Femur (tissue), 1 donor: Measurements from ENCODE around the gene ABHD3.
A peak's percentile ranks its signal among the peaks of the same experiment; 100 is the strongest.
"Not testable (repeated sequence)": the region's sequence is repeated elsewhere in the genome, so short reads cannot be mapped to it uniquely, and the experiment has no call there.

ENCODE experiments used
- DNase-seq: peaks from one replicate; pipeline ENCODE4 v3.0.0-alpha.2; 2017

ABHD3 gene

GRCh38 chr18:21638822-21639221 lies 65.8 kb downstream of the ABHD3 start:
- no peak for DNase-seq

GRCh38 chr18:21636769-21637168 lies 67.8 kb downstream of the ABHD3 start:
- no peak for DNase-seq

- no peak for DNase-seq
Observed at GRCh38 chr18:21634588-21635199, 69.9 kb downstream of the ABHD3 start.

- DNase-seq: no peak
Observed at GRCh38 chr18:21632393-21632792, 72.2 kb downstream of the ABHD3 start.

- no peak for DNase-seq
Observed at GRCh38 chr18:21629089-21629832, 75.3 kb downstream of the ABHD3 start.

- not testable (repeated sequence) for DNase-seq
Observed at GRCh38 chr18:21621640-21622039, 82.9 kb downstream of the ABHD3 start.

- peak; percentile 94 for DNase-seq
Observed at GRCh38 chr18:21612125-21613039, 92.2 kb downstream of the ABHD3 start, which contains the start of gene SNRPD1. Gene SNRPD1, plus strand, starts transcription at chr18:21612314. Its CDS starts 116 bp downstream, at chr18:21612430.

GRCh38 chr18:21611401-21612124 lies 93.0 kb downstream of the ABHD3 start:
- DNase-seq: not testable (repeated sequence)

GRCh38 chr18:21605213-21605612 lies 99.4 kb downstream of the ABHD3 start:
- no peak for DNase-seq

- DNase-seq: no peak
Observed at GRCh38 chr18:21604671-21605070, 99.9 kb downstream of the ABHD3 start.

GRCh38 chr18:21602299-21602587 lies 102.3 kb downstream of the ABHD3 start:
- DNase-seq: no peak
